ENCODE measurements around the gene GPR132.

DNA sequence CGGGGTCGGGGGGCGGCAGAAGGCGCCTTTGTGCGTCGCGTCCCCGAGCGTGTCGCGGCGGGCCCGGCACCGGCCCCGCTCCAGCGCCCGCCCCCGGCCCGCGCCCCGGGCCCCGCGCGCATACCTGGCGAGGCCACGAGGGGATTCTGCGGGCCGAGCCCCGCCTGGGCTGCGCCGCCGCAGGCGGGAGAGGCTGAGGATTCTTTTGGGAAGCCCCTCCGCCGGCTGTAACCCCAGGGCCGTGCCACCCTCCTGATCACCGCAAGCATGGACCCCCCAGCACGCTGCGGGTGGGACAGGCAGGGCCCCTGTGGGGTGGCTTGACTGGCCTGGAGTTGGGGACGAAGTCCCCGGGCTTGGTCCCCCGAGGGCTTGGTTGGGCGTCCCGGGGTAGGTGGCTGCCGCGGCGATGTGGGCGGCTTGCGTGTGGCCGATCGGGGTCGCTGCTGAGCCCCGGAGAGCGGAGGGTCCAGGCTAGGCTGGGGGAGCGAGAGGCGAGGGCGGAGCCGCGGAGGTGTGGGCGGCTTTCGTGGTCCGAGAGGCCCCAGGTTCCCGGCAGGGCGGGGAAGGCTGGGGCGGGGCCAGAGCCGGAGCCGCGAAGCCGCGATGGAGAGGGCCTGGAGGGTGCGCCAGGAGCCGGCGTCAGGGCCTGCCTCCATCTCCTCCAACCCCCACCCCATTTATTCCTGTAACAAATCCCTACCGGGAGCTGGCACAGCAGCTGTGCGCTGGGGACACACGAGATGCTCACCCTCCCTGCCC is 28.4 kb upstream of the GPR132 start:
- TF ChIP-seq, protein P1, sequence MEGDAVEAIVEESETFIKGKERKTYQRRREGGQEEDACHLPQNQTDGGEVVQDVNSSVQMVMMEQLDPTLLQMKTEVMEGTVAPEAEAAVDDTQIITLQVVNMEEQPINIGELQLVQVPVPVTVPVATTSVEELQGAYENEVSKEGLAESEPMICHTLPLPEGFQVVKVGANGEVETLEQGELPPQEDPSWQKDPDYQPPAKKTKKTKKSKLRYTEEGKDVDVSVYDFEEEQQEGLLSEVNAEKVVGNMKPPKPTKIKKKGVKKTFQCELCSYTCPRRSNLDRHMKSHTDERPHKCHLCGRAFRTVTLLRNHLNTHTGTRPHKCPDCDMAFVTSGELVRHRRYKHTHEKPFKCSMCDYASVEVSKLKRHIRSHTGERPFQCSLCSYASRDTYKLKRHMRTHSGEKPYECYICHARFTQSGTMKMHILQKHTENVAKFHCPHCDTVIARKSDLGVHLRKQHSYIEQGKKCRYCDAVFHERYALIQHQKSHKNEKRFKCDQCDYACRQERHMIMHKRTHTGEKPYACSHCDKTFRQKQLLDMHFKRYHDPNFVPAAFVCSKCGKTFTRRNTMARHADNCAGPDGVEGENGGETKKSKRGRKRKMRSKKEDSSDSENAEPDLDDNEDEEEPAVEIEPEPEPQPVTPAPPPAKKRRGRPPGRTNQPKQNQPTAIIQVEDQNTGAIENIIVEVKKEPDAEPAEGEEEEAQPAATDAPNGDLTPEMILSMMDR (conservative IDR thresholded peaks at IDR 0.05) = peak; percentile 67
- no peak for TF ChIP-seq EZH2 (IDR thresholded peaks at IDR 0.05; ENCODE audit: low read depth)

Data from PC-9 (cell line).